ENCODE data around the gene NUP214.

- TF ChIP-seq POLR2A (IDR thresholded peaks at IDR 0.05; ENCODE audit: low read depth, low read length) (no peak), POLR2AphosphoS5 (IDR thresholded peaks at IDR 0.05; ENCODE audit: low read depth, low read length) (no peak), TAF1 (IDR thresholded peaks at IDR 0.05; ENCODE audit: borderline replicate concordance, low read depth, low read length) (no peak)
Observed at GRCh38 chr9:131138676-131139075, 13.3 kb downstream of the NUP214 start.
